Activated CD8-positive, alpha-beta memory T cell treated with anti-CD3 and anti-CD28 coated beads, Interleukin-2, amount 10 ng/mL, durations not matched to agents 7 days and 5 days (primary cell): ENCODE measurements around the gene DGLUCY. TPM values are rescaled to one million over a fixed set of nuclear protein-coding genes. Genes with fewer than 3 reads are reported as not detected.
"Not testable (repeated sequence)": the region's sequence is repeated elsewhere in the genome, so short reads cannot be mapped to it uniquely, and the experiment has no call there.

Experiments
- ATAC-seq: fragments of 150-1000 bp; cut with Tn5 transposase; one replicate; pipeline ENCODE4 v1.10.0; 2021; ENCODE audit warnings: moderate library complexity
- CTCF ChIA-PET: fragments of 350-600 bp; sonication (Branson Sonifier 250); formaldehyde crosslinking; loops from one replicate; lab custom pipeline; 2021; ENCODE audit warnings: antibody characterized with exemption; lab: Charles Lee
- DNase-seq: peaks from one replicate; pipeline ENCODE4 v3.0.0-alpha.2; 2020
- H3K27ac Mint-ChIP-seq: one replicate; pipeline ENCODE4 v1.8.0; 2021; ENCODE audit warnings: mild to moderate bottlenecking, mixed read lengths
- H3K27me3 Mint-ChIP-seq: one replicate; pipeline ENCODE4 v1.8.0; 2021; ENCODE audit warnings: mixed read lengths
- H3K36me3 Mint-ChIP-seq: one replicate; pipeline ENCODE4 v1.8.0; 2021; ENCODE audit warnings: mild to moderate bottlenecking, mixed read lengths
- H3K4me1 Mint-ChIP-seq: one replicate; pipeline ENCODE4 v1.8.0; 2021; ENCODE audit warnings: mixed read lengths
- H3K4me3 Mint-ChIP-seq: one replicate; pipeline ENCODE4 v1.8.0; 2021; ENCODE audit warnings: mild to moderate bottlenecking, moderate library complexity, mixed read lengths
- H3K9me3 Mint-ChIP-seq: one replicate; pipeline ENCODE4 v1.8.0; 2022; ENCODE audit warnings: low read depth, mixed read lengths
- total RNA-seq, 2 experiments: library from RNA; stranded (reverse); gene quantifications; one replicate each; pipeline ENCODE4 v1.2.3, GENCODE V29; 2021

Gene DGLUCY
- total RNA-seq, 2 experiments from 2014 or later = 113 to 176 TPM

DNA sequence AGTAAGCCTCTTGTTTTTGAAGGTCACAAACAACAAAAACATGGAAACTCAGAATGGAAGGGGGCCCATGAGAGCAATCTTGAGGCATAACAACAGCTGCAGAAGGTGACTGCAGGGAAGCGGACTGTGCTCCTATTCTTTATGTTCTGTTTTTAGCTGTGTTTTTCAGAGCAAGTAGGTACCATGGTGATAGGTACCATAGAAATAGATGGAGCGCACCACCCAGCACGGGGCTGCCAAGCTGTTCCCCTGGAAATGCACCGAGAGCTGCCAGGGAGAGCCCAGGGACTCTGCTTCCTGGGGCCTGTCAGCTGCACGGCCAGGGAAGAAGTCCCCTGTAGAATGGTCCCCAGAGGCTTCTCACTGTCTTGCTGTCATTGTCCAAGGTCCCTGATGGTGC, 32.8 kb downstream of the DGLUCY start:
- CTCF ChIA-PET = interaction anchor here (1.3 kb wide), 1 partner anchor 8 kb away, joined by 4 read pairs; no protein-coding TSS in a partner anchor
- peak overlapping the region; percentile 59 for H3K27ac Mint-ChIP-seq
- peaks cover 66% of the 10 kb centered on the region for H3K36me3 Mint-ChIP-seq
- DNase-seq (no peak), ATAC-seq (no peak)
- no peak overlapping the region for H3K4me3 Mint-ChIP-seq
- H3K9me3 Mint-ChIP-seq = no peaks in the 10 kb centered on the region
- H3K27me3 Mint-ChIP-seq = no peaks in the 10 kb centered on the region
- peaks cover 55% of the 10 kb centered on the region for H3K4me1 Mint-ChIP-seq

DNA sequence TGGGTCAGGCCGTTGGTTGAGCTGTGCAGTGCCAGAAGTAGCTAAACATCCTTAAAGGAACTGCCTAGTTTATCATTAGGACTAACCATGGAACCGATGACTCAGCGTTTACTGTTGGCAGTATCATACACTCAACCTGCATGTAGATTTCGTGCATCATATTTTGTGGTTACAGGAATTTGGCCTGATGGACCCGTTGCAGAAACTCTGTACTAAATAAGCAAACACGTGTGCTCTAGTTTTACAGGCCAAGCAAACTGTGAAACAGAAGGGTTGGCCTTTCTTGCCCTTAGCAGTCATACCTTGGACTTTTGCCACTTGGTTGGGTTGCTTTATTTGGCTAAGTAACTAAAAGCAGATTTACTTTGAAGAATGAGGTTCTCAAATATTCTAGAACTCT, 35.6 kb downstream of the DGLUCY start:
- Mint-ChIP-seq H3K27me3 (no peaks in the 10 kb centered on the region), H3K9me3 (no peaks in the 10 kb centered on the region), H3K36me3 (peaks cover 55% of the 10 kb centered on the region), H3K4me3 (no peak overlapping the region), H3K4me1 (peaks cover 45% of the 10 kb centered on the region), H3K27ac (no peak overlapping the region)
- CTCF ChIA-PET = interaction anchor here (0.6 kb wide), 1 partner anchor 222 kb away, joined by 4 read pairs; no protein-coding TSS in a partner anchor
- ATAC-seq (no peak), DNase-seq (no peak)

DNA sequence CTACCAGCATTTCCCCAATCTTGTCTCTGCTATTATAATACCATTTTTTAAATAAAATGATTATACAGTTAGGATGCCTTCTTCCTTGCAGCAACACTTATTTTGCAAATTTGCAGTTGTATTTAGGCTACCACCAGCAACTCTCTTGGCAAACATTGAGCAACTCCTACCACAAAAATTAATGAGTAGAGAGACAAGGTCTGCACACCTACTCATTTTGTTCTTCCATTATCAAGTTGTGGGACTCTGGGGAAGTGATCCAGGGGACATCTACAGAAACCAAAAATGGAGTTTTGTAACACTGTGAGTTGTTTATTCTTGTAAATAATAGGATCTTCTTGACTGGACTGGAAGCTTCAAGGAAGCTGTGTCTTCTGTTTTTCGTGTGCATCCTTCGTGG, 38.6 kb downstream of the DGLUCY start:
- H3K36me3 Mint-ChIP-seq = peaks cover 45% of the 10 kb centered on the region
- peaks cover 31% of the 10 kb centered on the region for H3K4me1 Mint-ChIP-seq
- no peaks in the 10 kb centered on the region for H3K9me3 Mint-ChIP-seq
- no peak for ATAC-seq
- H3K27me3 Mint-ChIP-seq = no peaks in the 10 kb centered on the region
- H3K27ac Mint-ChIP-seq = peak overlapping the region; percentile 58
- DNase-seq = no peak
- no peak overlapping the region for H3K4me3 Mint-ChIP-seq
- CTCF ChIA-PET = interaction anchor here (0.9 to 1.6 kb wide), 2 partner anchors 14 to 25 kb away, joined by 3 to 4 read pairs; no protein-coding TSS in a partner anchor

DNA sequence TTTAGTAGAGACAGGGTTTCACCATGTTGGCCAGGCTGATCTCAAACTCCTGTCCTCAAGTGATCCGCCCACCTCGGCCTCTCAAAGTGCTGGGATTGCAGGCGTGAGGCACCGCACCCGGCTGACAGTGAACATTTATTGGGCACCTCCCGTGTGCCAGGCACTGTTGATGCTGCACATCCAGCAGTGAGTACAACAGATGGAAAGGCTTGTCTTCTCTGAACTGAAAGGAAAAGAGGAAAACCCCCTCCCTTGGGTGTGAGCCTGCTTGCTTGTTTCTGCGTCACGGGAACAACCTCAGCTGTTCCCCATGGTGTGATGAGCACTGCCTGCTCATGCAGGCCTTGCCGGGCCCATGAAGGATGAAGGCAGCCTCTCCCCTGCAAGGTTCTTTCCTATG, 39.5 kb downstream of the DGLUCY start:
- no peaks in the 10 kb centered on the region for H3K27me3 Mint-ChIP-seq
- no peak for ATAC-seq
- CTCF ChIA-PET = interaction anchor here (0.9 to 1.0 kb wide), 3 partner anchors 13 to 113 kb away, joined by 3 read pairs; no protein-coding TSS in a partner anchor
- peaks cover 31% of the 10 kb centered on the region for H3K4me1 Mint-ChIP-seq
- H3K9me3 Mint-ChIP-seq = no peaks in the 10 kb centered on the region
- no peak overlapping the region for H3K4me3 Mint-ChIP-seq
- no peak overlapping the region for H3K27ac Mint-ChIP-seq
- H3K36me3 Mint-ChIP-seq = peaks cover 50% of the 10 kb centered on the region
- no peak for DNase-seq

DNA sequence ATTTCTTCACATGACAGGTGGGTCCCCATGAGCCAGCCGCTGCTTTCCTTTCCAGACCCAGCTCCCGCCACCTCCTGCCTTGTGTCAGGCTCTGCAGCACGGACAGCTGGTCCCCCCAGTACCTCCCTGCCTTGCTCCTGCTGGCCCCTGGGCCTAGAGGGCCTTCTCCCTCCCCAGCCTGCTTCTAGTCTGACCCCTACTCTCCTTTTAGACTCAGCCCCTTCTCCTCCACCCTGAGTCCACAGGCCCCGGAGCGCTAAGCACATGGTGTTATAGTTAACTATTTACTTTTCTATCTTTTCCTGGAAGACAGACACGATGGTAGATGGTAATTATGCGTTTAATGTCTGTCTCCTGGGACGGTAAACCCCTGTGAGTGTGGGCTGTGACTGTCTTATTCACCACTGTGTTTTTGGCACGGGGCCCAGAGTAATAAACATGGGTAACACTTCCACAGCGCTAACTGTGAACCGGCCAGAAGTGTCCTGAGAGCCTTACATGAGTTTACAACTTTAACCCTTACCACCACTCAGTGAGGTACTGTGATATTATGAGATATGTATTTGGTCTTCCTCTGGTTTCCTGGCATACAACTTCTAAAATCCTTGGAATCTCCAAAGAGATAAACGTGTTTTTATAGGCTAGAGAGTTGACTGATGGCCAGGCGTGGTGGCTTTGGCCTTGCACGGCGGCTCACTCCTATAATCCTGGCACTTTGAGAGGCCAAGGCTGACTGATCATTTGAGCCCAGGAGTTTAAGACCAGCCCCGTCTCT, 41.2 kb downstream of the DGLUCY start:
- Mint-ChIP-seq H3K27ac (no peak overlapping the region), H3K9me3 (no peaks in the 10 kb centered on the region), H3K27me3 (no peaks in the 10 kb centered on the region), H3K4me1 (peaks cover 29% of the 10 kb centered on the region), H3K36me3 (peaks cover 50% of the 10 kb centered on the region), H3K4me3 (no peak overlapping the region)
- DNase-seq = no peak
- CTCF ChIA-PET = interaction anchor here (1.3 kb wide), 1 partner anchor 18 kb away, joined by 4 read pairs; no protein-coding TSS in a partner anchor
- peak; percentile 39 for ATAC-seq

DNA sequence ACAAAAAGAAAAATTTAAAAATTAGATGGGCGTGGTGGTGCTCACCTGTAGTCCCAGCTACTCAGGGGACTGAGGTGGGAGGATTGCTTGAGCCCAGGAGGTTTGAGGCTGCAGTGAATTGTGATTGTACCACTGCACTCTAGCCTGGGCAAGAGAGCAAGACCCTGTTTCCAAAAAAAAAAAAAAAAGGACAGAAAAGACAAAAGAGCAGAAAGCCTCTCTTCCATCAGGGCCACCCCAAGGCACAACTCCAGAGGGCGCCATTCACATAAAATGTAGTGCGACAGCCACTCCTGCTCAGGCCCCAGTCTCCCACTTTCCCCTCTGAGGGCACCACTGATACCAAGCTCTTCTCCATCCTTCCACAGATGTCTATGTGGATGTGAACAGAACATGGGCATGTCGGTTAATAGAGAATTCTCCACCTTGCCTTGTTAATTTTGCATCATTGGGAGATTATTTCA, 41.8 kb downstream of the DGLUCY start:
- Mint-ChIP-seq H3K9me3 (no peaks in the 10 kb centered on the region), H3K36me3 (peaks cover 55% of the 10 kb centered on the region), H3K4me1 (peaks cover 29% of the 10 kb centered on the region), H3K27ac (no peak overlapping the region), H3K27me3 (no peaks in the 10 kb centered on the region), H3K4me3 (no peak overlapping the region)
- DNase-seq = no peak
- CTCF ChIA-PET = interaction anchor here (1.3 kb wide), 1 partner anchor 18 kb away, joined by 4 read pairs; no protein-coding TSS in a partner anchor
- ATAC-seq = no peak

DNA sequence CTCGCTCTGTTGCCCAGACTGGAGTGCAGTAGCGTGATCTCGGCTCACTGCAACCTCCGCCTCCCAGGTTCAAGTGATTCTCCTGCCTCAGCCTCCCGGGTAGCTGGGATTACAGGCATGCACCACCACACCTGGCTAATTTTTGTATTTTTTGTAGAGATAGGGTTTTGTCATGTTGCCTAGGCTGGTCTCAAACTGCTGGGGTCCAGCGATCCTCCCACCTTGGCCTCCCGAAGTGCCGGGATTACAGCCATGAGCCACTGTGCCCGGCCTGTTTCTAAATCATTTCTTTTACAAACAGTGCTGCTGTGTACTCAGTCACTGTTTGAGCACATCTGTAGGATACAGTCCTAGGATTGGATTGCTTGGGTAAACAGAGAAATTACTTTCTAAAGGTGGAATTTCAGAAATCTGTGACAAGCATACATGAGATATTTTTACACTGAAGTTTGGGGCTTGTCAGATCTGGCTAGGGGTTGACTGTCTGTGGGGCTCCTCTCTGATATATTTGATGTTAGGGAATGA, 42.3 kb downstream of the DGLUCY start:
- DNase-seq = not testable (repeated sequence)

DNA sequence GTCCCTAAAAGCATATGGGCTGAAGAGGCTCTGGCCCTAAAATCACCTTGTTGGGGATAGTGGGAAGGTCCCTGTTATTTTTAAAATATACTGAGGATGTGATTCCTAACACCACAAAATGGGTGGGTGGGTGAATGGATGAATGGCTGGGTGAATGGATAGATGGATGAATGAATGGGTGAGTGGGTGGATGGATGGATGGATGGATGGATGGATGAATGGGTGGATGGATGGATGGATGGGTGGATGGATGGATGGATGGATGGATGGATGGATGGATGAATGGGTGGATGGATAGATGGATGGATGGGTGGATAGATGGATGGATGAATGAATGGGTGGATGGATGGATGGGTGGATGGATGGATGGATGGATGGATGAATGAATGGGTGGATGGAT, 43.0 kb downstream of the DGLUCY start:
- CTCF ChIA-PET = interaction anchor here (0.8 kb wide), 1 partner anchor 18 kb away, joined by 3 read pairs; no protein-coding TSS in a partner anchor
- H3K9me3 Mint-ChIP-seq, H3K27ac Mint-ChIP-seq, DNase-seq, H3K4me3 Mint-ChIP-seq, ATAC-seq, H3K27me3 Mint-ChIP-seq: not testable (repeated sequence)
- peaks cover 26% of the 10 kb centered on the region for H3K4me1 Mint-ChIP-seq
- peaks cover 57% of the 10 kb centered on the region for H3K36me3 Mint-ChIP-seq

More for the DNA sequence above, 42.3 kb downstream of the DGLUCY start:
- ATAC-seq, H3K4me3 Mint-ChIP-seq, H3K9me3 Mint-ChIP-seq, H3K27me3 Mint-ChIP-seq, H3K27ac Mint-ChIP-seq: not testable (repeated sequence)
- Mint-ChIP-seq H3K36me3 (peaks cover 55% of the 10 kb centered on the region), H3K4me1 (peaks cover 26% of the 10 kb centered on the region)
- CTCF ChIA-PET = interaction anchor here (1.3 kb wide), 1 partner anchor 17 kb away, joined by 4 read pairs; no protein-coding TSS in a partner anchor

DNA sequence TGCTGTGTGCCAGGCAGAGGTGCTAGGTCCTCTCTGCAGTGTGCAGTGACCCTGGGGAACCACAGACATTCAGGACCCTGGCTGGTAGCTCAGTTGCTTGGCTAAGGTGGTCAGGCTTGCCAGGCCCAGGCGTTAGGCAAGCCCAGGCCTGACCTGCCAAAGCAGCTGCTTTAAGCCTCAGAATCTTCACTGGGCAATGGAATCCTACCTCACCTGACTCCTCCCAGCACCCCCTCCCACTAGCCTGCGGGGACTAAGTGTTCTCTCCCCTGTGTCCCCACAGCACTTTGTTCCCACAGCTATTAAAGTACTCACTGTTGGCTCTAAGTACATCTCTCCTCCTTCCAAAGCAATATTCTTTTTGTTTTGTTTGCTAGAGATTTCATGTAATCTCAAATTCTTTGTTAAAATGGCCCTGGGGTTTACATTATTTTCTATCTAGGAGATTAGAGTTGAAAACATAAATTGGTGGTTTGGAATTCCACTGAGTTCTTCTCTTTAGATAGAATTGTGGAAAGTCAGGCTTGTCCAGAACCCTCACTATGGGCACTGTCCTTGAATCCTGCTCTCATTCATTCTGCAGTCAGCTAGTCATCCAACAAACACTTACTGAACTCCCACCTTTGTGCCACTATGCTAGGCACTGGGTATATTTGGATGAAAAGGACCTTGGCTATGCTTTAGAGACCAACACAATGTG, 44.4 kb downstream of the DGLUCY start:
- Mint-ChIP-seq H3K9me3 (no peaks in the 10 kb centered on the region), H3K4me1 (peaks cover 18% of the 10 kb centered on the region), H3K36me3 (peaks cover 55% of the 10 kb centered on the region), H3K27me3 (no peaks in the 10 kb centered on the region), H3K27ac (peak overlapping the region; percentile 11), H3K4me3 (no peak overlapping the region)
- CTCF ChIA-PET = interaction anchor here (0.7 kb wide), 1 partner anchor 16 kb away, joined by 3 read pairs; no protein-coding TSS in a partner anchor
- DNase-seq (no peak), ATAC-seq (no peak)

DNA sequence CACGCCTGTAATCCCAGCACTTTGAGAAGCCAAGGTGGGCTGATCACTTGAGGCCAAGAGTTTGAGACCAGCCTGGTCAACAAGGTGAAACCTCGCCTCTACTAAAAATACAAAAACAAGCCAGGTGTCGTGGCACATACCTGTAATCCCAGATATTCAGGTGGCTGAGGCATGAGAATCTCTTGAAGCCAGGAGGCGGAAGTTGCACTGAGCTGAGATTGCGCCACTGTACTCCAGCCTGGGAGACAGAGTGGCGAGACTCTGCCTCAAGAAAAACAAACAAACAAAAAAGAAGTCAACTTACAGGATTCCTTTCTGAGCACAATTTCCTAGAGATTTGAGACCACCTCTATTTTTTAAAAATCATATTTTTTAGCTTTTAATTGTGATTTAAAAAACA, 45.3 kb downstream of the DGLUCY start:
- Mint-ChIP-seq H3K27me3 (no peaks in the 10 kb centered on the region), H3K36me3 (peaks cover 57% of the 10 kb centered on the region), H3K27ac (no peak overlapping the region), H3K4me3 (no peak overlapping the region), H3K4me1 (peaks cover 12% of the 10 kb centered on the region), H3K9me3 (no peaks in the 10 kb centered on the region)
- CTCF ChIA-PET = interaction anchor here (0.6 to 1.0 kb wide), 3 partner anchors 12 to 20 kb away, joined by 3 read pairs; no protein-coding TSS in a partner anchor
- DNase-seq = no peak
- ATAC-seq = no peak

DNA sequence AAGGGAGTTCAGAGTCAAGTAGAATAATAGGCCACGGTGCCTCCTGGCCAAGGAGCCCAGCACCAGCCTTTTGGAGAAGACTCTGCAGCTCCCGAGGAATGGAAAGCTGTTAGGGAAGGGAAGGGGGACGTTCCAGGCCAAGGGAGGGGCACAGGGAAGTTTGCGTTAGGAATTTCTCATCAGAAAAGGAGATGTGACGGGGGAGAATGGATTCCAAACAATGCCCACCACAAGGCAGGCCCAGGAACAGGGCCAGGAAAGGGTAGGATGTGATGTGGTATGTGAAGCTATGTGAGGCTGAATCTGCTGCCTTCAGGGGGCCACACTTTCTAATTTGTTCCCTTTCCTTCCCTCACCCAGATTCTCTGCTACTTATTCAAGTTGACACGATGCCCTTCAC, 46.0 kb downstream of the DGLUCY start:
- H3K36me3 Mint-ChIP-seq = peaks cover 56% of the 10 kb centered on the region
- no peak overlapping the region for H3K27ac Mint-ChIP-seq
- CTCF ChIA-PET = interaction anchor here (1.0 kb wide), 2 partner anchors 17 to 21 kb away, joined by 3 read pairs; no protein-coding TSS in a partner anchor

DNA sequence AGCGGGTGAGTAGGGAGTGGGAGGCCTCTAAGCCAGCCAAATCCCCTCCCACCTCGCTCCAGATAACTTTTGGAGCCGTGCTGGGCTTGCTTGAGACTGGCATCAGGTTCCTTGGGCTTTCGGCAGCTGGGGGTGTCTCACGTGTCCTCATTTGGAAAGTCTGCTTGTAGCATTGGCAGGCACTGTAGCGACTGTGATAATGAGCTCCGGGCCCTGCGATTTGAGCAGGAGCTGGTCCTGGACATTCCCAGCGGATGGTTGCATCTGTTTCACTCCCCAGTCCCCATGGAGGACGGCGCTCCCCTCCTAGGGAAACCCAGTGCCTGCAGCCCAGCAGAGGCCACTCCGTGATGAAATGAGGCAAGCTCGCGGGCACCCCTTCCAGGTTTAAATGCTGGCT, 49.4 kb downstream of the DGLUCY start:
- Mint-ChIP-seq H3K4me3 (no peak overlapping the region), H3K4me1 (no peaks in the 10 kb centered on the region), H3K36me3 (peaks cover 59% of the 10 kb centered on the region), H3K9me3 (no peaks in the 10 kb centered on the region), H3K27me3 (no peaks in the 10 kb centered on the region), H3K27ac (no peak overlapping the region)
- CTCF ChIA-PET = no interaction called here
- no peak for DNase-seq
- ATAC-seq = no peak

More for the DNA sequence above, 46.0 kb downstream of the DGLUCY start:
- no peak overlapping the region for H3K4me3 Mint-ChIP-seq
- DNase-seq (no peak), ATAC-seq (no peak)
- H3K9me3 Mint-ChIP-seq = no peaks in the 10 kb centered on the region
- peaks cover 5% of the 10 kb centered on the region for H3K4me1 Mint-ChIP-seq
- no peaks in the 10 kb centered on the region for H3K27me3 Mint-ChIP-seq

DNA sequence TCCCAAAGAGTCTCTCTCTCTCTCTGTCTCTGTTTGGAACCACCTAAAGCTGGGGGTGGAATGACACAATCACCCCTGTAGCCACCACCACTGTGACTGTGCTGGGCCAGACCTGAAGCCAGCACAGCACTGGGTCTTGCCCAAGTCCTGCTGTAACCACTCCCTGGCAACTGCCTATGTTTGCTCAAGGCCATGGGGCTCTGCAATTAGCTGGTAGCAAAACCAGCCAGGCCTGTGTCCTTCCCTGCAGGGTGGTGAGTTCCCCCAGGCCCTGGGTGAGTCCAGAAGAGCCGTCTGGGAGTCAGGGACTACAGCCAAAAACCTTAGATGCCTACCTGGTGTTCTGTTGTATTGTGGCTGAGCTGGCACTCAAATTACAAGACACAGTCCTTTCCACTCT, 50.8 kb downstream of the DGLUCY start:
- Mint-ChIP-seq H3K36me3 (peaks cover 55% of the 10 kb centered on the region), H3K27ac (peak overlapping the region; percentile 60), H3K9me3 (no peaks in the 10 kb centered on the region), H3K27me3 (no peaks in the 10 kb centered on the region), H3K4me1 (no peaks in the 10 kb centered on the region), H3K4me3 (no peak overlapping the region)
- CTCF ChIA-PET = interaction anchor here (1.1 to 1.6 kb wide), 2 partner anchors 8 to 12 kb away, joined by 5 to 7 read pairs; no protein-coding TSS in a partner anchor
- ATAC-seq = no peak
- DNase-seq = no peak
